ENCODE results near the gene ZFP62. TPM values are rescaled to one million over a fixed set of nuclear protein-coding genes. Genes with fewer than 3 reads are reported as not detected.
A peak's percentile ranks its signal among the peaks of the same experiment; 100 is the strongest.

Gene ZFP62
- total RNA-seq, 2 donors from 2014 or later, result 37.3 to 44.6 TPM

DNA sequence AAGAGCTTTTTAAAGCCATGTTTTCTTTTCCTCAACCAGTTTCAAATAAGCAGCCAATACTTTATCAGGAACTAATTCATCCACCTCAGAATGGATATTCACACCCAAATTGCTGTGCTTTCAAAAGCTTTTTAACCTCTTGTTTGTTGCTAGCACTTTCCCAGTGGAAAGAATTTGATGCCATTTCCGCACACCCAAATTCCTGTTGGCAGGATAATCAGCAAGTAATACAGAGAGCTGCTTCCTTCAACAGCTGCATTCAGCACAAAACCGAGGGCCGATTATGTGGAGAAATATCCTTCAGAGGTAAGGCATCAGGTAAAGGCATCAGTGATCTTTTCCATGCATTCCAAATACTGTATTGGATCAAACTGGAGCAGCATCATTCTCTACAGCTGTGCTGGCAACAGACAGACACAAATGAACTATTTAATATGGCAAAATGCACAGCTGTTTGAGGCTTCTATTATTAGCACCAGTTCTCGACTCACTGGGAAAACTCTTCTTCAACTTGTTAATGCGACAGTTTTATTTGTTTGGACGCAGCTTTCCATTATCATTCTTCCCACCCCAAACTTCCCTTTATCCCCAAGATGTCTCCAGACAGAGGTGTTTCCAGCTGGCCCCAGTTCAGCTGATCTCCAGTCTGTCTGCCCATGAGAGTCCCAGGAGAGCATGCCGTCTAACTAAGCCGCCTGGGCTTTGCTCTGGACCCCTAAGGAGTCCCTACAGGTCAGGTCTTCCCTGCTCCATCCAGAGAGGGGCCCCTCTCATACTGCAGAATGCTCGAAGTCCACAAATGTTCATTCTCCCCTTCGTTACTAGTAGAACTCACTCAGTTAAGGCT lies 36.2 kb downstream of the ZFP62 start:
- Mint-ChIP-seq H3K9me3 (peaks cover 27% of the 10 kb centered on the region), H3K4me3 (no peak overlapping the region), H3K4me1 (peaks cover 7% of the 10 kb centered on the region), H3K36me3 (ENCODE audit: low read depth) (peaks cover 7% of the 10 kb centered on the region), H3K27me3 (ENCODE audit: insufficient read depth) (peaks cover 38% of the 10 kb centered on the region), H3K27ac (no peak overlapping the region)
- H3K27ac ChIP-seq (ENCODE audit: low read depth, low read length), result no peak overlapping the region
- TF ChIP-seq, protein P1, sequence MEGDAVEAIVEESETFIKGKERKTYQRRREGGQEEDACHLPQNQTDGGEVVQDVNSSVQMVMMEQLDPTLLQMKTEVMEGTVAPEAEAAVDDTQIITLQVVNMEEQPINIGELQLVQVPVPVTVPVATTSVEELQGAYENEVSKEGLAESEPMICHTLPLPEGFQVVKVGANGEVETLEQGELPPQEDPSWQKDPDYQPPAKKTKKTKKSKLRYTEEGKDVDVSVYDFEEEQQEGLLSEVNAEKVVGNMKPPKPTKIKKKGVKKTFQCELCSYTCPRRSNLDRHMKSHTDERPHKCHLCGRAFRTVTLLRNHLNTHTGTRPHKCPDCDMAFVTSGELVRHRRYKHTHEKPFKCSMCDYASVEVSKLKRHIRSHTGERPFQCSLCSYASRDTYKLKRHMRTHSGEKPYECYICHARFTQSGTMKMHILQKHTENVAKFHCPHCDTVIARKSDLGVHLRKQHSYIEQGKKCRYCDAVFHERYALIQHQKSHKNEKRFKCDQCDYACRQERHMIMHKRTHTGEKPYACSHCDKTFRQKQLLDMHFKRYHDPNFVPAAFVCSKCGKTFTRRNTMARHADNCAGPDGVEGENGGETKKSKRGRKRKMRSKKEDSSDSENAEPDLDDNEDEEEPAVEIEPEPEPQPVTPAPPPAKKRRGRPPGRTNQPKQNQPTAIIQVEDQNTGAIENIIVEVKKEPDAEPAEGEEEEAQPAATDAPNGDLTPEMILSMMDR (conservative IDR thresholded peaks at IDR 0.05), result no peak
- DNase-seq, result no peak
- WGBS, 2 experiments (ENCODE audit: insufficient coverage in 1 of 2, insufficient read length in 1 of 2), result 83 to 93% methylated on average over 10 of the region's 10 CpGs
- no peaks in the 10 kb centered on the region for H3K27me3 ChIP-seq (ENCODE audit: control insufficient read depth, insufficient read depth, low read length, poor library complexity, severe bottlenecking)
- H3K4me1 ChIP-seq (ENCODE audit: control insufficient read depth, insufficient read depth, low read length), result no peaks in the 10 kb centered on the region
- H3K4me3 ChIP-seq (ENCODE audit: low read length), result no peak overlapping the region
- no peak overlapping the region for H3K9ac ChIP-seq (ENCODE audit: extremely low read depth, low read length, poor library complexity, severe bottlenecking)
- H3K9me3 ChIP-seq (ENCODE audit: control insufficient read depth, low read length), result peaks cover 16% of the 10 kb centered on the region
- no peaks in the 10 kb centered on the region for H3K36me3 ChIP-seq (ENCODE audit: control insufficient read depth, insufficient read depth, low read length)

- Mint-ChIP-seq H3K36me3 (ENCODE audit: low read depth) (peaks cover 2% of the 10 kb centered on the region), H3K4me1 (peaks cover 7% of the 10 kb centered on the region), H3K27me3 (ENCODE audit: insufficient read depth) (peaks cover 31% of the 10 kb centered on the region), H3K4me3 (no peak overlapping the region), H3K9me3 (peaks cover 19% of the 10 kb centered on the region), H3K27ac (no peak overlapping the region)
- Histone ChIP-seq H3K27me3 (ENCODE audit: control insufficient read depth, insufficient read depth, low read length, poor library complexity, severe bottlenecking) (no peaks in the 10 kb centered on the region), H3K27ac (ENCODE audit: low read depth, low read length) (no peak overlapping the region), H3K9ac (ENCODE audit: extremely low read depth, low read length, poor library complexity, severe bottlenecking) (no peak overlapping the region), H3K4me1 (ENCODE audit: control insufficient read depth, insufficient read depth, low read length) (no peaks in the 10 kb centered on the region), H3K9me3 (ENCODE audit: control insufficient read depth, low read length) (peaks cover 8% of the 10 kb centered on the region), H3K4me3 (ENCODE audit: low read length) (no peak overlapping the region), H3K36me3 (ENCODE audit: control insufficient read depth, insufficient read depth, low read length) (no peaks in the 10 kb centered on the region)
- 84 to 97% methylated on average over 4 to 6 of the region's 6 CpGs for WGBS, 2 experiments (ENCODE audit: insufficient coverage in 1 of 2, insufficient read length in 1 of 2)
- DNase-seq, result no peak
- TF ChIP-seq, protein P1 (conservative IDR thresholded peaks at IDR 0.05), result no peak
Measured at GRCh38 chr5:180823940-180824629, 37.0 kb downstream of the ZFP62 start.

GRCh38 chr5:180823346-180823745 lies 37.7 kb downstream of the ZFP62 start:
- no peak overlapping the region for H3K4me3 ChIP-seq (ENCODE audit: low read length)
- peaks cover 30% of the 10 kb centered on the region for H3K27me3 Mint-ChIP-seq (ENCODE audit: insufficient read depth)

More at GRCh38 chr5:180823346-180823745, 37.7 kb downstream of the ZFP62 start:
- 84 to 90% methylated on average over 7 of the region's 7 CpGs for WGBS, 2 experiments (ENCODE audit: insufficient coverage in 1 of 2, insufficient read length in 1 of 2)
- H3K4me1 Mint-ChIP-seq, result peaks cover 7% of the 10 kb centered on the region
- H3K27me3 ChIP-seq (ENCODE audit: control insufficient read depth, insufficient read depth, low read length, poor library complexity, severe bottlenecking), result no peaks in the 10 kb centered on the region
- no peak overlapping the region for H3K27ac ChIP-seq (ENCODE audit: low read depth, low read length)
- no peaks in the 10 kb centered on the region for H3K4me1 ChIP-seq (ENCODE audit: control insufficient read depth, insufficient read depth, low read length)
- no peak overlapping the region for H3K9ac ChIP-seq (ENCODE audit: extremely low read depth, low read length, poor library complexity, severe bottlenecking)
- H3K27ac Mint-ChIP-seq, result no peak overlapping the region
- H3K36me3 Mint-ChIP-seq (ENCODE audit: low read depth), result peaks cover 2% of the 10 kb centered on the region
- H3K9me3 Mint-ChIP-seq, result peaks cover 12% of the 10 kb centered on the region
- no peaks in the 10 kb centered on the region for H3K36me3 ChIP-seq (ENCODE audit: control insufficient read depth, insufficient read depth, low read length)
- DNase-seq, result no peak
- H3K4me3 Mint-ChIP-seq, result no peak overlapping the region
- TF ChIP-seq, protein P1 (conservative IDR thresholded peaks at IDR 0.05), result peak; percentile 9
- peaks cover 5% of the 10 kb centered on the region for H3K9me3 ChIP-seq (ENCODE audit: control insufficient read depth, low read length)

Data from endodermal cell (in vitro differentiated cells).